Loucy (cell line): ENCODE data around the gene DLG1.

ENCODE experiments used
- H2AFZ ChIP-seq: fragments of 200-600 bp; sonication (generic); 2 replicates; pipeline ENCODE4 v1.6.0; 2016; ENCODE audit warnings: antibody characterized with exemption, mild to moderate bottlenecking, low read length, moderate library complexity
- H3F3A ChIP-seq: fragments of 200-600 bp; 2 replicates; pipeline ENCODE4 v1.6.0; 2016; ENCODE audit warnings: antibody characterized with exemption, low read depth, mild to moderate bottlenecking
- H3K27me3 ChIP-seq: fragments of 200-600 bp; sonication (generic); 2 replicates; pipeline ENCODE4 v1.6.1; 2014; ENCODE audit warnings: low read length, mild to moderate bottlenecking; ENCODE audit not compliant: insufficient read depth, poor library complexity, severe bottlenecking
- H3K36me3 ChIP-seq: fragments of 200-600 bp; sonication (generic); 2 replicates; pipeline ENCODE4 v1.6.1; 2016; ENCODE audit warnings: low read length; ENCODE audit not compliant: insufficient read depth
- H3K4me1 ChIP-seq: fragments of 200-600 bp; sonication (generic); 2 replicates; pipeline ENCODE4 v1.5.1; 2014; ENCODE audit warnings: low read length, mild to moderate bottlenecking; ENCODE audit not compliant: insufficient read depth, poor library complexity, severe bottlenecking
- H3K4me2 ChIP-seq: fragments of 200-600 bp; sonication (generic); 2 replicates; pipeline ENCODE4 v1.6.0; 2014; ENCODE audit warnings: antibody characterized with exemption, low read length, low read depth, mild to moderate bottlenecking; ENCODE audit not compliant: poor library complexity, severe bottlenecking
- H3K4me3 ChIP-seq: fragments of 200-600 bp; sonication (generic); 2 replicates; pipeline ENCODE4 v1.5.1; 2014; ENCODE audit warnings: low read length, mild to moderate bottlenecking, mixed read lengths; ENCODE audit not compliant: poor library complexity, severe bottlenecking
- H3K79me2 ChIP-seq: fragments of 200-600 bp; sonication (generic); 2 replicates; pipeline ENCODE4 v1.6.1; 2014; ENCODE audit warnings: low read length; ENCODE audit not compliant: insufficient read depth
- H3K9ac ChIP-seq: fragments of 200-600 bp; sonication (generic); 2 replicates; pipeline ENCODE4 v1.6.0; 2014; ENCODE audit warnings: mild to moderate bottlenecking, low read depth, low read length, moderate library complexity; ENCODE audit not compliant: poor library complexity, severe bottlenecking
- H3K9me2 ChIP-seq: fragments of 200-600 bp; sonication (generic); replicated peaks from 2 replicates; pipeline ENCODE4 v1.6.1; 2016; ENCODE audit warnings: low read depth, low read length, mixed read lengths
- H3K9me3 ChIP-seq: fragments of 200-600 bp; sonication (generic); 2 replicates; pipeline ENCODE4 v1.6.1; 2014; ENCODE audit warnings: mild to moderate bottlenecking, antibody characterized with exemption, low read length, low read depth; ENCODE audit not compliant: insufficient read depth
- H4K20me1 ChIP-seq: fragments of 200-600 bp; sonication (generic); 2 replicates; pipeline ENCODE4 v1.6.0; 2014; ENCODE audit warnings: antibody characterized with exemption, low read length, mild to moderate bottlenecking; ENCODE audit not compliant: insufficient read depth, poor library complexity, severe bottlenecking
- EZH2phosphoT487 ChIP-seq: fragments of 200-600 bp; IDR thresholded peaks from 2 replicates; pipeline ENCODE4 v1.6.1; 2018; ENCODE audit warnings: antibody characterized with exemption, mild to moderate bottlenecking, moderate library complexity, borderline replicate concordance
- TF ChIP-seq, protein P1 (sequence below): fragments of 200-600 bp; sonication (generic); conservative IDR thresholded peaks from 2 replicates; pipeline ENCODE4 v1.5.1; 2014; ENCODE audit warnings: mild to moderate bottlenecking, antibody characterized with exemption, low read length

DLG1 gene

DNA sequence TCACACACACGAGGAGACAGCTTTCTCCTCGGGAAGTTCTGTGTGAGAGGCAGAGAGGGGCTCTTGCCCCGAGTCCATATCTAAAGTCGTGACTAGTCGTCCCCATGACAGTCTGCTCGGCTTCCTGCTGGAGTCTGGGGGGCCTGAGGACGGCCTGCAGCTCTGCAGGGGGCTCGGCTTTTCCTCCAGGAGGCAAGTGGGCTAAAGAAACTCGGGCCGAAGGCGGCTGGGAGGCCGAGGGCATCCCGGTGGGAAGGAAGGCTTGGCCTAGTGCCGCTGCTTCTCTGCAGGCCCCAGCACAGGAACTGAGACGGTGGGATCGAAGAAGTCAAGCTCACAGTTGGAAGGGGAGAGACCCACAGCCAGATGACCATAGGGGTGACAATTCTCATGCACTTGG, 304.4 kb downstream of the DLG1 start:
- TF ChIP-seq, protein P1, sequence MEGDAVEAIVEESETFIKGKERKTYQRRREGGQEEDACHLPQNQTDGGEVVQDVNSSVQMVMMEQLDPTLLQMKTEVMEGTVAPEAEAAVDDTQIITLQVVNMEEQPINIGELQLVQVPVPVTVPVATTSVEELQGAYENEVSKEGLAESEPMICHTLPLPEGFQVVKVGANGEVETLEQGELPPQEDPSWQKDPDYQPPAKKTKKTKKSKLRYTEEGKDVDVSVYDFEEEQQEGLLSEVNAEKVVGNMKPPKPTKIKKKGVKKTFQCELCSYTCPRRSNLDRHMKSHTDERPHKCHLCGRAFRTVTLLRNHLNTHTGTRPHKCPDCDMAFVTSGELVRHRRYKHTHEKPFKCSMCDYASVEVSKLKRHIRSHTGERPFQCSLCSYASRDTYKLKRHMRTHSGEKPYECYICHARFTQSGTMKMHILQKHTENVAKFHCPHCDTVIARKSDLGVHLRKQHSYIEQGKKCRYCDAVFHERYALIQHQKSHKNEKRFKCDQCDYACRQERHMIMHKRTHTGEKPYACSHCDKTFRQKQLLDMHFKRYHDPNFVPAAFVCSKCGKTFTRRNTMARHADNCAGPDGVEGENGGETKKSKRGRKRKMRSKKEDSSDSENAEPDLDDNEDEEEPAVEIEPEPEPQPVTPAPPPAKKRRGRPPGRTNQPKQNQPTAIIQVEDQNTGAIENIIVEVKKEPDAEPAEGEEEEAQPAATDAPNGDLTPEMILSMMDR, result no peak
- TF ChIP-seq EZH2phosphoT487, result no peak
- no peaks in the 10 kb centered on the region for H3K9me2 ChIP-seq
- H3K4me1 ChIP-seq, result no peaks in the 10 kb centered on the region
- no peaks in the 10 kb centered on the region for H3F3A ChIP-seq
- H4K20me1 ChIP-seq, result no peaks in the 10 kb centered on the region
- no peak overlapping the region for H3K4me2 ChIP-seq
- H3K4me3 ChIP-seq, result no peak overlapping the region
- H3K9me3 ChIP-seq, result no peaks in the 10 kb centered on the region
- no peaks in the 10 kb centered on the region for H3K36me3 ChIP-seq
- H3K27me3 ChIP-seq, result no peaks in the 10 kb centered on the region
- no peak overlapping the region for H3K9ac ChIP-seq
- no peak overlapping the region for H2AFZ ChIP-seq
- no peaks in the 10 kb centered on the region for H3K79me2 ChIP-seq
